Tibial nerve (tissue), 4 donors: ENCODE data around the gene HOXB8.

Source experiments
- CTCF ChIP-seq, 5 experiments: fragments of 200-600 bp in 3 of 5; fragments of 450-650 bp in 2 of 5; sonication (generic) in 3 of 5; IDR thresholded peaks; one replicate each; pipeline ENCODE4 v1.5.1; 2016 to 2019; ENCODE audit warnings: antibody characterized with exemption in 5 of 5, mild to moderate bottlenecking in 3 of 5, moderate library complexity in 2 of 5
- EP300 ChIP-seq, 2 donors: sonication (generic); formaldehyde crosslinking; IDR thresholded peaks; one replicate each; pipeline ENCODE4 v1.6.1; 2017; ENCODE audit warnings: antibody characterized with exemption in 2 of 2, mild to moderate bottlenecking in 1 of 2
- POLR2A ChIP-seq, 2 donors: fragments of 450-650 bp; IDR thresholded peaks; one replicate each; pipeline ENCODE4 v1.6.1; 2017; ENCODE audit warnings: antibody characterized with exemption in 2 of 2, mild to moderate bottlenecking in 2 of 2, moderate library complexity in 2 of 2

- TF ChIP-seq CTCF (IDR thresholded peaks at IDR 0.05) (no peak), POLR2A (IDR thresholded peaks at IDR 0.05) (no peak), EP300 (IDR thresholded peaks at IDR 0.05) (no peak)
Measured at GRCh38 chr17:48587276-48588073, 27.6 kb downstream of the HOXB8 start.
